Measurements from ENCODE around the gene UMODL1.

- no peak for TF ChIP-seq CTCF (IDR thresholded peaks at IDR 0.05)
- TF ChIP-seq POLR2AphosphoS5 (IDR thresholded peaks at IDR 0.05; ENCODE audit: low read depth, low read length), result no peak
Measured at GRCh38 chr21:42032968-42033367, 38.1 kb upstream of the UMODL1 start.
